ENCODE results near the gene TMEM238.

Gene TMEM238

GRCh38 chr19:55353803-55354697, 30.0 kb downstream of the TMEM238 start:
- peak; percentile 30 to 56 for DNase-seq
- H3K27me3 ChIP-seq (ENCODE audit: insufficient read depth, low read length), result peaks cover 16% of the 10 kb centered on the region
- H3K23ac ChIP-seq (ENCODE audit: low read length), result no peak overlapping the region
- no peak overlapping the region for H3K27ac ChIP-seq (ENCODE audit: low read depth, low read length)
- H3K36me3 ChIP-seq (ENCODE audit: control insufficient read depth in 1 of 2, insufficient read depth in 2 of 2, low read length in 2 of 2), result peaks cover 0 to 2% of the 10 kb centered on the region in 2 experiments
- H2AK5ac ChIP-seq (ENCODE audit: low read length), result no peak overlapping the region
- H4K12ac ChIP-seq (ENCODE audit: low read depth, low read length), result no peak overlapping the region
- peaks cover 4 to 15% of the 10 kb centered on the region in 2 experiments for H3K4me1 ChIP-seq (ENCODE audit: control insufficient read depth in 1 of 2, insufficient read depth in 2 of 2, low read length in 2 of 2)
- no peak overlapping the region for H2BK5ac ChIP-seq (ENCODE audit: low read depth, low read length, poor library complexity)
- H4K91ac ChIP-seq (ENCODE audit: low read depth, low read length), result no peak overlapping the region
- H3K4me2 ChIP-seq (ENCODE audit: low read length), result peak overlapping the region; percentile 82
- no peak overlapping the region for H4K8ac ChIP-seq (ENCODE audit: low read depth, low read length)
- H2BK12ac ChIP-seq (ENCODE audit: low read length), result no peak overlapping the region
- peaks cover 8% of the 10 kb centered on the region for H3K9me3 ChIP-seq (ENCODE audit: insufficient read depth, low read depth, low read length)
- H2BK120ac ChIP-seq (ENCODE audit: insufficient read depth, low read length, poor library complexity), result no peak overlapping the region
- H3K4ac ChIP-seq (ENCODE audit: low read depth, low read length), result no peak overlapping the region
- peaks cover 1% of the 10 kb centered on the region for H3K79me1 ChIP-seq (ENCODE audit: low read length)
- no peak overlapping the region for H3K18ac ChIP-seq (ENCODE audit: low read length)
- H3K4me3 ChIP-seq (ENCODE audit: low read depth, low read length), result peak overlapping the region; percentile 65
- no peak overlapping the region for H3K9ac ChIP-seq (ENCODE audit: low read length)
- no peak overlapping the region for H3K14ac ChIP-seq (ENCODE audit: low read length)
- peak overlapping the region; percentile 51 for H2AFZ ChIP-seq (ENCODE audit: insufficient read depth, low read length, poor library complexity)
- no CpG with 5 or more reads among the region's 72 CpGs for WGBS (ENCODE audit: extremely low coverage, insufficient coverage, insufficient read length)
- no peaks in the 10 kb centered on the region for H3K79me2 ChIP-seq (ENCODE audit: control insufficient read depth, insufficient read depth, low read length, poor library complexity)

GRCh38 chr19:55353356-55353802, 30.7 kb downstream of the TMEM238 start:
- H2BK12ac ChIP-seq (ENCODE audit: low read length), result no peak overlapping the region
- no peak overlapping the region for H2AK5ac ChIP-seq (ENCODE audit: low read length)
- no peak overlapping the region for H3K4ac ChIP-seq (ENCODE audit: low read depth, low read length)
- no CpG with 5 or more reads among the region's 24 CpGs for WGBS (ENCODE audit: extremely low coverage, insufficient coverage, insufficient read length)
- H3K27me3 ChIP-seq (ENCODE audit: insufficient read depth, low read length), result peaks cover 16% of the 10 kb centered on the region
- H2BK5ac ChIP-seq (ENCODE audit: low read depth, low read length, poor library complexity), result no peak overlapping the region
- H3K4me1 ChIP-seq (ENCODE audit: control insufficient read depth in 1 of 2, insufficient read depth in 2 of 2, low read length in 2 of 2), result peaks cover 6 to 18% of the 10 kb centered on the region in 2 experiments
- H3K36me3 ChIP-seq (ENCODE audit: control insufficient read depth in 1 of 2, insufficient read depth in 2 of 2, low read length in 2 of 2), result peaks cover 2 to 4% of the 10 kb centered on the region in 2 experiments
- no peak overlapping the region for H3K18ac ChIP-seq (ENCODE audit: low read length)
- H4K8ac ChIP-seq (ENCODE audit: low read depth, low read length), result no peak overlapping the region
- no peak overlapping the region for H3K9ac ChIP-seq (ENCODE audit: low read length)
- H3K79me1 ChIP-seq (ENCODE audit: low read length), result peaks cover 1% of the 10 kb centered on the region
- peak overlapping the region; percentile 65 for H3K4me3 ChIP-seq (ENCODE audit: low read depth, low read length)
- peak overlapping the region; percentile 82 for H3K4me2 ChIP-seq (ENCODE audit: low read length)
- no peak for DNase-seq
- H3K27ac ChIP-seq (ENCODE audit: low read depth, low read length), result no peak overlapping the region
- no peaks in the 10 kb centered on the region for H3K79me2 ChIP-seq (ENCODE audit: control insufficient read depth, insufficient read depth, low read length, poor library complexity)
- H3K9me3 ChIP-seq (ENCODE audit: insufficient read depth, low read depth, low read length), result peaks cover 8% of the 10 kb centered on the region
- no peak overlapping the region for H4K12ac ChIP-seq (ENCODE audit: low read depth, low read length)
- peak overlapping the region; percentile 19 for H2AFZ ChIP-seq (ENCODE audit: insufficient read depth, low read length, poor library complexity)
- no peak overlapping the region for H2BK120ac ChIP-seq (ENCODE audit: insufficient read depth, low read length, poor library complexity)
- H4K91ac ChIP-seq (ENCODE audit: low read depth, low read length), result no peak overlapping the region
- no peak overlapping the region for H3K23ac ChIP-seq (ENCODE audit: low read length)
- no peak overlapping the region for H3K14ac ChIP-seq (ENCODE audit: low read length)

- Histone ChIP-seq H2AFZ (ENCODE audit: insufficient read depth, low read length, poor library complexity) (no peak overlapping the region), H2BK12ac (ENCODE audit: low read length) (no peak overlapping the region), H4K12ac (ENCODE audit: low read depth, low read length) (no peak overlapping the region), H3K23ac (ENCODE audit: low read length) (no peak overlapping the region), H3K36me3 (ENCODE audit: control insufficient read depth in 1 of 2, insufficient read depth in 2 of 2, low read length in 2 of 2) (peaks cover 4 to 6% of the 10 kb centered on the region in 2 experiments), H3K79me2 (ENCODE audit: control insufficient read depth, insufficient read depth, low read length, poor library complexity) (no peaks in the 10 kb centered on the region), H3K27me3 (ENCODE audit: insufficient read depth, low read length) (peaks cover 16% of the 10 kb centered on the region), H3K9ac (ENCODE audit: low read length) (no peak overlapping the region), H3K14ac (ENCODE audit: low read length) (no peak overlapping the region), H3K79me1 (ENCODE audit: low read length) (peaks cover 1% of the 10 kb centered on the region), H2BK5ac (ENCODE audit: low read depth, low read length, poor library complexity) (no peak overlapping the region), H3K4me3 (ENCODE audit: low read depth, low read length) (no peak overlapping the region), H3K9me3 (ENCODE audit: insufficient read depth, low read depth, low read length) (peaks cover 8% of the 10 kb centered on the region), H3K4ac (ENCODE audit: low read depth, low read length) (no peak overlapping the region), H3K18ac (ENCODE audit: low read length) (no peak overlapping the region), H3K27ac (ENCODE audit: low read depth, low read length) (no peak overlapping the region), H2BK120ac (ENCODE audit: insufficient read depth, low read length, poor library complexity) (no peak overlapping the region), H4K8ac (ENCODE audit: low read depth, low read length) (no peak overlapping the region), H3K4me2 (ENCODE audit: low read length) (no peak overlapping the region), H2AK5ac (ENCODE audit: low read length) (no peak overlapping the region), H3K4me1 (ENCODE audit: control insufficient read depth in 1 of 2, insufficient read depth in 2 of 2, low read length in 2 of 2) (peaks cover 6 to 21% of the 10 kb centered on the region in 2 experiments), H4K91ac (ENCODE audit: low read depth, low read length) (no peak overlapping the region)
- no CpG with 5 or more reads among the region's 25 CpGs for WGBS (ENCODE audit: extremely low coverage, insufficient coverage, insufficient read length)
- DNase-seq, result peak in 1 of 2 donors; percentile 30
These were observed 31.4 kb downstream of the TMEM238 start for GRCh38 chr19:55352549-55353145.

GRCh38 chr19:55352040-55352439, 32.1 kb downstream of the TMEM238 start:
- H3K79me2 ChIP-seq (ENCODE audit: control insufficient read depth, insufficient read depth, low read length, poor library complexity), result no peaks in the 10 kb centered on the region
- no peak overlapping the region for H3K9ac ChIP-seq (ENCODE audit: low read length)
- peaks cover 9 to 11% of the 10 kb centered on the region in 2 experiments for H3K36me3 ChIP-seq (ENCODE audit: control insufficient read depth in 1 of 2, insufficient read depth in 2 of 2, low read length in 2 of 2)
- no CpG with 5 or more reads among the region's 6 CpGs for WGBS (ENCODE audit: extremely low coverage, insufficient coverage, insufficient read length)
- H2BK12ac ChIP-seq (ENCODE audit: low read length), result no peak overlapping the region
- no peak overlapping the region for H3K14ac ChIP-seq (ENCODE audit: low read length)
- H2AK5ac ChIP-seq (ENCODE audit: low read length), result no peak overlapping the region
- H3K4me3 ChIP-seq (ENCODE audit: low read depth, low read length), result no peak overlapping the region
- no peak overlapping the region for H3K4ac ChIP-seq (ENCODE audit: low read depth, low read length)
- H4K8ac ChIP-seq (ENCODE audit: low read depth, low read length), result no peak overlapping the region
- no peak overlapping the region for H3K4me2 ChIP-seq (ENCODE audit: low read length)
- H3K79me1 ChIP-seq (ENCODE audit: low read length), result peaks cover 1% of the 10 kb centered on the region
- H4K12ac ChIP-seq (ENCODE audit: low read depth, low read length), result no peak overlapping the region
- H3K23ac ChIP-seq (ENCODE audit: low read length), result no peak overlapping the region
- peaks cover 6 to 21% of the 10 kb centered on the region in 2 experiments for H3K4me1 ChIP-seq (ENCODE audit: control insufficient read depth in 1 of 2, insufficient read depth in 2 of 2, low read length in 2 of 2)
- no peak overlapping the region for H2AFZ ChIP-seq (ENCODE audit: insufficient read depth, low read length, poor library complexity)
- H3K18ac ChIP-seq (ENCODE audit: low read length), result no peak overlapping the region
- H2BK120ac ChIP-seq (ENCODE audit: insufficient read depth, low read length, poor library complexity), result no peak overlapping the region
- no peak overlapping the region for H3K27ac ChIP-seq (ENCODE audit: low read depth, low read length)
- H3K27me3 ChIP-seq (ENCODE audit: insufficient read depth, low read length), result peaks cover 16% of the 10 kb centered on the region
- H4K91ac ChIP-seq (ENCODE audit: low read depth, low read length), result no peak overlapping the region
- DNase-seq, result no peak
- H3K9me3 ChIP-seq (ENCODE audit: insufficient read depth, low read depth, low read length), result peaks cover 8% of the 10 kb centered on the region
- no peak overlapping the region for H2BK5ac ChIP-seq (ENCODE audit: low read depth, low read length, poor library complexity)
